PC-9 (cell line): ENCODE data around the gene ADAT1. TPM values are rescaled to one million over a fixed set of nuclear protein-coding genes. Genes with fewer than 3 reads are reported as not detected.
"Not testable (repeated sequence)": the region's sequence is repeated elsewhere in the genome, so short reads cannot be mapped to it uniquely, and the experiment has no call there.

Source experiments
- BruUV-seq: library from RNA; stranded (reverse); fragments of 400-500 nt; replicated peaks from 2 replicates; lab custom pipeline; 2021; lab: Mats Ljungman, UMichigan
- CTCF ChIA-PET: fragments of 300-600 bp; sonication (Branson Sonifier 250); formaldehyde crosslinking; loops from one replicate; lab custom pipeline; 2022; ENCODE audit warnings: antibody characterized with exemption; lab: Charles Lee
- POLR2A ChIA-PET: fragments of 300-600 bp; sonication (Branson Sonifier 250); formaldehyde crosslinking; loops from one replicate; lab custom pipeline; 2022; ENCODE audit warnings: antibody characterized with exemption; ENCODE audit not compliant: unreplicated experiment; lab: Charles Lee
- DNase-seq, 2 experiments: peaks; one replicate each; pipeline versions ENCODE4 v3.0.0 to v3.0.0-alpha.2; 2015 to 2022; ENCODE audit warnings: mixed read lengths in 1 of 2
- H2AFZ ChIP-seq: fragments of 200-600 bp; sonication (generic); 2 replicates; pipeline ENCODE4 v1.8.1; 2017; ENCODE audit warnings: antibody characterized with exemption
- H3F3A ChIP-seq: fragments of 200-600 bp; sonication (generic); 2 replicates; pipeline ENCODE4 v1.8.1; 2017; ENCODE audit warnings: antibody characterized with exemption, mild to moderate bottlenecking, low read depth; ENCODE audit not compliant: insufficient read depth
- H3K27ac ChIP-seq: fragments of 200-600 bp; sonication (generic); 2 replicates; pipeline ENCODE4 v1.6.1; 2016; ENCODE audit warnings: mixed run types
- H3K27me3 ChIP-seq: fragments of 200-600 bp; sonication (generic); 2 replicates; pipeline ENCODE4 v1.6.1; 2016; ENCODE audit warnings: low read depth, mixed run types; ENCODE audit not compliant: insufficient read depth
- H3K36me3 ChIP-seq: fragments of 200-600 bp; sonication (generic); 2 replicates; pipeline ENCODE4 v1.6.1; 2016; ENCODE audit warnings: low read depth, mixed run types
- H3K4me1 ChIP-seq: fragments of 200-600 bp; sonication (generic); replicated peaks from 2 replicates; pipeline ENCODE4 v1.6.1; 2016; ENCODE audit warnings: mixed run types; ENCODE audit not compliant: insufficient read depth
- H3K4me2 ChIP-seq: fragments of 200-600 bp; sonication (generic); 2 replicates; pipeline ENCODE4 v1.6.1; 2017; ENCODE audit warnings: mixed run types
- H3K4me3 ChIP-seq: fragments of 200-600 bp; sonication (generic); 2 replicates; pipeline ENCODE4 v1.6.1; 2016; ENCODE audit warnings: mixed run types
- H3K79me2 ChIP-seq: fragments of 200-600 bp; sonication (generic); 2 replicates; pipeline ENCODE4 v1.6.1; 2017; ENCODE audit warnings: low read depth, mixed run types
- H3K9me2 ChIP-seq: fragments of 200-600 bp; sonication (generic); 2 replicates; pipeline ENCODE4 v1.8.1; 2017; ENCODE audit warnings: mild to moderate bottlenecking; ENCODE audit not compliant: insufficient read depth
- H3K9me3 ChIP-seq: fragments of 200-600 bp; sonication (generic); 2 replicates; pipeline ENCODE4 v1.8.1; 2016; ENCODE audit warnings: low read depth; ENCODE audit not compliant: insufficient read depth
- H4K20me1 ChIP-seq: fragments of 200-600 bp; sonication (generic); 2 replicates; pipeline ENCODE4 v1.8.1; 2017; ENCODE audit not compliant: insufficient read depth
- EZH2 ChIP-seq: fragments of 200-600 bp; sonication (generic); IDR thresholded peaks from 2 replicates; pipeline ENCODE4 v1.8.0; 2017; ENCODE audit warnings: antibody characterized with exemption, low read depth
- intact Hi-C: fragments of 100-400 bp; cut with micrococcal nuclease; formaldehyde crosslinking; loops from one replicate; pipeline ENCODE4 v1.10.0; 2022; ENCODE audit not compliant: unreplicated experiment
- total RNA-seq: library from RNA; stranded (reverse); gene quantifications from 2 replicates; pipeline ENCODE4 v1.2.3, GENCODE V29; 2021
- TF ChIP-seq, protein P1 (sequence below): fragments of 200-600 bp; sonication (generic); conservative IDR thresholded peaks from 2 replicates; pipeline ENCODE4 v1.6.1; 2017; ENCODE audit warnings: mixed run types, antibody characterized with exemption, mild to moderate bottlenecking, moderate library complexity

ADAT1 gene
- total RNA-seq, 1 experiment from 2014 or later: 66.4 TPM

- POLR2A ChIA-PET: no interaction called here
- CTCF ChIA-PET: no interaction called here
- H3K4me3 ChIP-seq: no peak overlapping the region
- no peaks in the 10 kb centered on the region for H3K36me3 ChIP-seq
- no TSS peak for BruUV-seq
- no peaks in the 10 kb centered on the region for H3K79me2 ChIP-seq
- H3F3A ChIP-seq: no peaks in the 10 kb centered on the region
- H3K9me2 ChIP-seq: no peaks in the 10 kb centered on the region
- DNase-seq: no peak
- TF ChIP-seq, protein P1, sequence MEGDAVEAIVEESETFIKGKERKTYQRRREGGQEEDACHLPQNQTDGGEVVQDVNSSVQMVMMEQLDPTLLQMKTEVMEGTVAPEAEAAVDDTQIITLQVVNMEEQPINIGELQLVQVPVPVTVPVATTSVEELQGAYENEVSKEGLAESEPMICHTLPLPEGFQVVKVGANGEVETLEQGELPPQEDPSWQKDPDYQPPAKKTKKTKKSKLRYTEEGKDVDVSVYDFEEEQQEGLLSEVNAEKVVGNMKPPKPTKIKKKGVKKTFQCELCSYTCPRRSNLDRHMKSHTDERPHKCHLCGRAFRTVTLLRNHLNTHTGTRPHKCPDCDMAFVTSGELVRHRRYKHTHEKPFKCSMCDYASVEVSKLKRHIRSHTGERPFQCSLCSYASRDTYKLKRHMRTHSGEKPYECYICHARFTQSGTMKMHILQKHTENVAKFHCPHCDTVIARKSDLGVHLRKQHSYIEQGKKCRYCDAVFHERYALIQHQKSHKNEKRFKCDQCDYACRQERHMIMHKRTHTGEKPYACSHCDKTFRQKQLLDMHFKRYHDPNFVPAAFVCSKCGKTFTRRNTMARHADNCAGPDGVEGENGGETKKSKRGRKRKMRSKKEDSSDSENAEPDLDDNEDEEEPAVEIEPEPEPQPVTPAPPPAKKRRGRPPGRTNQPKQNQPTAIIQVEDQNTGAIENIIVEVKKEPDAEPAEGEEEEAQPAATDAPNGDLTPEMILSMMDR: no peak
- TF ChIP-seq EZH2: no peak
- intact Hi-C loops: no loop called here
- no peaks in the 10 kb centered on the region for H3K27me3 ChIP-seq
- no peak overlapping the region for H2AFZ ChIP-seq
- H3K27ac ChIP-seq: no peak overlapping the region
- no peaks in the 10 kb centered on the region for H3K9me3 ChIP-seq
- no peak overlapping the region for H3K4me2 ChIP-seq
- H3K4me1 ChIP-seq: no peaks in the 10 kb centered on the region
- no peaks in the 10 kb centered on the region for H4K20me1 ChIP-seq
These were observed 29.0 kb downstream of the ADAT1 start for GRCh38 chr16:75593825-75594820.

GRCh38 chr16:75593308-75593707 lies 29.8 kb downstream of the ADAT1 start:
- H3K9me3 ChIP-seq: no peaks in the 10 kb centered on the region
- BruUV-seq: no TSS peak
- H3K9me2 ChIP-seq: no peaks in the 10 kb centered on the region
- H2AFZ ChIP-seq: no peak overlapping the region
- no peak for DNase-seq
- H3K4me3 ChIP-seq: no peak overlapping the region
- no peak for TF ChIP-seq EZH2
- TF ChIP-seq, protein P1: no peak
- no peaks in the 10 kb centered on the region for H4K20me1 ChIP-seq
- no peaks in the 10 kb centered on the region for H3K27me3 ChIP-seq
- H3K4me1 ChIP-seq: no peaks in the 10 kb centered on the region
- H3K36me3 ChIP-seq: no peaks in the 10 kb centered on the region
- no peaks in the 10 kb centered on the region for H3K79me2 ChIP-seq
- no peaks in the 10 kb centered on the region for H3F3A ChIP-seq
- H3K27ac ChIP-seq: no peak overlapping the region
- no peak overlapping the region for H3K4me2 ChIP-seq
- ChIA-PET POLR2A (no interaction called here), CTCF (no interaction called here)
- intact Hi-C loops: no loop called here

DNA sequence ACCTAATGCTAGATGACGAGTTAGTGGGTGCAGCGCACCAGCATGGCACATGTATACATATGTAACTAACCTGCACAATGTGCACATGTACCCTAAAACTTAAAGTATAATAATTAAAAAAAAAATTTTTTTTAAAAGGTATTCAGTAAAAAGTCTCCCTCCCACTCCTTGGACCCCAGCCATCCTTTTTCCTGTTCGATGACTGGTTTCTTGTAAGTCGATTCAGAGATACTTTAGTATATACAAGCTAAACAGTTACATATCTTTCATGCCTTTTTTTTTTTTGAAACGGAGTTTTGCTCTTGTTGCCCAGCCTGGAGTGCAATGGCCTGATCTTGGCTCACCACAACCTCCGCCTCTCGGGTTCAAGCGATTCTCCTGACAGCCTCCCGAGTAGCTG lies 31.2 kb downstream of the ADAT1 start:
- H3F3A ChIP-seq, H3K27ac ChIP-seq, H3K36me3 ChIP-seq, intact Hi-C loops, H3K4me2 ChIP-seq, H3K4me3 ChIP-seq, H3K79me2 ChIP-seq, H3K9me3 ChIP-seq, DNase-seq, POLR2A ChIA-PET, CTCF ChIA-PET, H4K20me1 ChIP-seq, H3K4me1 ChIP-seq, H3K27me3 ChIP-seq, H2AFZ ChIP-seq, H3K9me2 ChIP-seq, BruUV-seq: not testable (repeated sequence)
